Stomach (tissue), 9 donors: ENCODE results near the gene TRPM3. TPM values are rescaled to one million over a fixed set of nuclear protein-coding genes. Genes with fewer than 3 reads are reported as not detected.

Experiments
- DNase-seq, 2 donors: peaks; one replicate each; pipeline versions ENCODE4 v3.0.0 to v3.0.0-alpha.2; 2013 to 2019
- H3K27ac ChIP-seq, 5 donors: fragments of 200-600 bp in 4 of 5; sonication (generic) in 4 of 5; one replicate each; pipeline ENCODE4 v1.5.1; 2013 to 2019; ENCODE audit warnings: mild to moderate bottlenecking in 1 of 5, moderate library complexity in 1 of 5
- H3K27me3 ChIP-seq, 3 donors: fragments of 200-600 bp; sonication (generic); one replicate each; pipeline ENCODE4 v1.5.1; 2017 to 2019; ENCODE audit warnings: mixed run types in 1 of 3
- H3K36me3 ChIP-seq, 4 donors: fragments of 200-600 bp; sonication (generic); 1 replicate in 3 of 4; 2 replicates in 1 of 4; pipeline ENCODE4 v1.5.1; 2016 to 2019
- H3K4me1 ChIP-seq, 4 donors: fragments of 200-600 bp; sonication (generic); one replicate each; pipeline ENCODE4 v1.5.1; 2016 to 2019
- H3K4me3 ChIP-seq, 4 donors: fragments of 200-600 bp; sonication (generic) in 3 of 4; one replicate each; pipeline ENCODE4 v1.5.1; 2016 to 2019; ENCODE audit warnings: mild to moderate bottlenecking in 1 of 4
- H3K9me3 ChIP-seq, 4 donors: fragments of 200-600 bp; sonication (generic); one replicate each; pipeline ENCODE4 v1.5.1; 2016 to 2019
- EP300 ChIP-seq: sonication (generic); formaldehyde crosslinking; IDR thresholded peaks from one replicate; pipeline ENCODE4 v1.6.1; 2017; ENCODE audit warnings: antibody characterized with exemption
- POLR2A ChIP-seq, 4 donors: fragments of 450-650 bp; IDR thresholded peaks; one replicate each; pipeline ENCODE4 v1.6.1; 2016; ENCODE audit warnings: antibody characterized with exemption in 4 of 4, control low read depth in 2 of 4, mild to moderate bottlenecking in 1 of 4, moderate library complexity in 1 of 4
- POLR2AphosphoS5 ChIP-seq, 3 donors: sonication (generic); formaldehyde crosslinking; IDR thresholded peaks; one replicate each; pipeline ENCODE4 v1.6.1; 2016; ENCODE audit warnings: antibody characterized with exemption in 3 of 3
- WGBS, 5 donors: extraction: QIAGEN DNeasy Blood & Tissue Kit in 3 of 5; methylation state at CpG; one replicate each; pipeline versions ENCODE4 v1.1.5 to v1.1.7; 2013 to 2018; 5-methylcytosine and 5-hydroxymethylcytosine counted together
- intact Hi-C: fragments of 100-400 bp; cut with DNase I; formaldehyde crosslinking; loops from one replicate; pipeline ENCODE4 v1.15.1; 2023; ENCODE audit warnings: low total_unique reads
- polyA plus RNA-seq, 3 donors: library from polyadenylated mRNA; stranded (reverse); fragments of 200-250 nt; gene quantifications; one replicate each; pipeline ENCODE4 v1.2.3, GENCODE V29; 2013
- total RNA-seq, 5 donors: library from RNA; depleted of rRNA; stranded (reverse); fragments of >200 nt; gene quantifications; one replicate each; pipeline versions ENCODE4 v1.1.0 to v1.2.3, GENCODE V29; 2014 to 2016
- TF ChIP-seq, protein P1 (sequence below), 7 experiments: fragments of 450-650 bp in 4 of 7; fragments of 200-600 bp in 3 of 7; sonication (generic) in 3 of 7; IDR thresholded peaks; one replicate each; pipeline ENCODE4 v1.5.1; 2016 to 2019; ENCODE audit warnings: antibody characterized with exemption in 7 of 7, control low read depth in 2 of 7, mild to moderate bottlenecking in 1 of 7
- donor health status: healthy with polysubstance abuse.
- donor health status: Bipolar disorder and iron deficiency.
- donor health status: healthy.

The TRPM3 gene
- total and polyA plus RNA-seq, 8 donors, result 0.03 to 6.2 (median 1.5) TPM

DNA sequence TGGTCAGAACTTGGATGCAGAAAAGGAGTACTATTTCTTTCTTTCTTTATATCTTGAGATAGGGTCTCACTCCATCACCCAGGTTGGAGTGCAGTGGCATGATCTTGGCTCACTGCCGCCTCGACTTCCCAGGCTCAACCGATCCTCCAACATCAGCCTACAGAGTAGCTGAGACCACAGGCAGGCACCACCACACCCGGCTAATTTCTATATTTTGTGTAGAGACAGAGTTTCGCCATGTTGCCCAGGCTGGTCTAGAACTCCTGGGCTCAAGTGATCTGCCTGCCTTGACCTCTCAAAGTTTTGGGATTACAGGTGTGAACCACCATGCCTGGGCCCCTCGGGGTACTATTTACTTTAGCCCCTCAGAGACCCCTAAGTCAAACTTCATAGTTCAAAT lies 323.4 kb downstream of the TRPM3 start:
- Histone ChIP-seq H3K27ac (no peak overlapping the region), H3K36me3 (no peaks in the 10 kb centered on the region), H3K9me3 (no peaks in the 10 kb centered on the region), H3K4me3 (no peak overlapping the region), H3K27me3 (no peaks in the 10 kb centered on the region), H3K4me1 (no peaks in the 10 kb centered on the region)
- 88 to 92% (median 89%) methylated on average over 6 of the region's 6 CpGs for WGBS, 5 donors
- intact Hi-C loops, result no loop called here
- TF ChIP-seq POLR2A (IDR thresholded peaks at IDR 0.05), result no peak
- TF ChIP-seq, protein P1, sequence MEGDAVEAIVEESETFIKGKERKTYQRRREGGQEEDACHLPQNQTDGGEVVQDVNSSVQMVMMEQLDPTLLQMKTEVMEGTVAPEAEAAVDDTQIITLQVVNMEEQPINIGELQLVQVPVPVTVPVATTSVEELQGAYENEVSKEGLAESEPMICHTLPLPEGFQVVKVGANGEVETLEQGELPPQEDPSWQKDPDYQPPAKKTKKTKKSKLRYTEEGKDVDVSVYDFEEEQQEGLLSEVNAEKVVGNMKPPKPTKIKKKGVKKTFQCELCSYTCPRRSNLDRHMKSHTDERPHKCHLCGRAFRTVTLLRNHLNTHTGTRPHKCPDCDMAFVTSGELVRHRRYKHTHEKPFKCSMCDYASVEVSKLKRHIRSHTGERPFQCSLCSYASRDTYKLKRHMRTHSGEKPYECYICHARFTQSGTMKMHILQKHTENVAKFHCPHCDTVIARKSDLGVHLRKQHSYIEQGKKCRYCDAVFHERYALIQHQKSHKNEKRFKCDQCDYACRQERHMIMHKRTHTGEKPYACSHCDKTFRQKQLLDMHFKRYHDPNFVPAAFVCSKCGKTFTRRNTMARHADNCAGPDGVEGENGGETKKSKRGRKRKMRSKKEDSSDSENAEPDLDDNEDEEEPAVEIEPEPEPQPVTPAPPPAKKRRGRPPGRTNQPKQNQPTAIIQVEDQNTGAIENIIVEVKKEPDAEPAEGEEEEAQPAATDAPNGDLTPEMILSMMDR (IDR thresholded peaks at IDR 0.05), result no peak
- no peak for TF ChIP-seq POLR2AphosphoS5 (IDR thresholded peaks at IDR 0.05)
- TF ChIP-seq EP300, result no peak
- no peak for DNase-seq

DNA sequence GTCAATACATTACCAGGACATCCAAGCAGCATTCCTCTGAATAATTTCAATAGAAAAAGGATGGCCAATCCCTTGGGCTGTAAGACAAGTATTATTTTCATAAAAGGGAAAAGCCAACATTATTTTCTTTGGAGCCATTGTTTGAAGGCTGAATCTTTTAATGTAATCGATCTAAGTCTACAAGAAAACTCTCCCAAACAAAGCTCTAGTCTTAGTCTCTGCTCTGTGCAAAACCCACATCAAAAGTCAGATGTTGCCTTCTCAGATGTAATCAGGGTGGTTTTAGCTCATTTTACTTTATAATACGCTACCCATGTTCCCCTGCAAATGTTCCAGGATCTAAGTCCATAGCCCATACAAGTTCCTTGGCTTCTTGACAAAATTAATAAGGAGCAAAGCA lies 325.6 kb downstream of the TRPM3 start:
- H3K4me3 ChIP-seq, result no peak overlapping the region
- no peak overlapping the region for H3K27ac ChIP-seq
- no peaks in the 10 kb centered on the region for H3K4me1 ChIP-seq
- TF ChIP-seq, protein P1 (IDR thresholded peaks at IDR 0.05), result no peak
- TF ChIP-seq POLR2A (IDR thresholded peaks at IDR 0.05), result no peak
- no peak for TF ChIP-seq POLR2AphosphoS5 (IDR thresholded peaks at IDR 0.05)
- no peak for TF ChIP-seq EP300
- DNase-seq, result no peak
- intact Hi-C loops, result no loop called here
- 71 to 80% (median 78%) methylated on average over 2 of the region's 2 CpGs for WGBS, 5 donors
- no peaks in the 10 kb centered on the region for H3K36me3 ChIP-seq
- no peaks in the 10 kb centered on the region for H3K9me3 ChIP-seq
- H3K27me3 ChIP-seq, result no peaks in the 10 kb centered on the region

DNA sequence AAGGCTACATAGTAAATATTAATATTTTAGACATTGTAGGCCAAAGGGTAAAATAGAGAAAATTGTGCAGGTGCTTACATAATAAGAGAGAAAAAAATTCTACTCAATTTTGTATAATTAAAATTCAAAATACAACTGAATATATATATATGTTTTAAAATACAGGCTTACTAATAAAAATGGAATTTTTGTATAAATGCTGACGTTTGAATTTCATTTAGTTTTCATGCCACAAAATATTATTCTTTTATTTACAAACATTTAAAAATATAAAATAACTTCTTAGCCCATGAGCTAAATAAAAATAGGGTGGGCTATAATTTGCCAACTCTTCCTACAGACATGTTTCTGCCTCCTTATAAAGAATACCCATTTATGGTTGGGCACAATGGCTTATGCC lies 328.6 kb downstream of the TRPM3 start:
- WGBS, 5 donors, result 74 to 91% (median 82%) methylated on average over 1 of the region's 1 CpG

GRCh38 chr9:70791936-70792335 lies 329.5 kb downstream of the TRPM3 start:
- Histone ChIP-seq H3K4me3 (no peak overlapping the region), H3K4me1 (no peaks in the 10 kb centered on the region), H3K36me3 (no peaks in the 10 kb centered on the region), H3K27ac (no peak overlapping the region), H3K27me3 (no peaks in the 10 kb centered on the region), H3K9me3 (no peaks in the 10 kb centered on the region)
- WGBS, 5 donors, result 93 to 97% (median 94%) methylated on average over 3 of the region's 3 CpGs
- intact Hi-C loops, result no loop called here
- TF ChIP-seq, protein P1 (IDR thresholded peaks at IDR 0.05), result no peak
- TF ChIP-seq POLR2AphosphoS5 (IDR thresholded peaks at IDR 0.05) (no peak), EP300 (no peak), POLR2A (IDR thresholded peaks at IDR 0.05) (no peak)
- no peak for DNase-seq

More for the DNA sequence above, 328.6 kb downstream of the TRPM3 start:
- no peak for DNase-seq
- Histone ChIP-seq H3K36me3 (no peaks in the 10 kb centered on the region), H3K4me1 (no peaks in the 10 kb centered on the region), H3K27ac (no peak overlapping the region), H3K27me3 (no peaks in the 10 kb centered on the region), H3K9me3 (no peaks in the 10 kb centered on the region), H3K4me3 (no peak overlapping the region)
- intact Hi-C loops, result no loop called here
- TF ChIP-seq POLR2AphosphoS5 (IDR thresholded peaks at IDR 0.05) (no peak), EP300 (no peak), POLR2A (IDR thresholded peaks at IDR 0.05) (no peak)
- TF ChIP-seq, protein P1 (IDR thresholded peaks at IDR 0.05), result no peak
